HCT116 (cell line): Measurements from ENCODE around the gene SCGN. TPM values are rescaled to one million over a fixed set of nuclear protein-coding genes. Genes with fewer than 3 reads are reported as not detected.
"Not testable (repeated sequence)": the region's sequence is repeated elsewhere in the genome, so short reads cannot be mapped to it uniquely, and the experiment has no call there.

Experiments used
- ATAC-seq: fragments of 200-7000 bp; cut with Tn5 transposase; 2 replicates; pipeline ENCODE4 v1.9.1; 2020; ENCODE audit warnings: mild to moderate bottlenecking, moderate library complexity
- BruUV-seq: library from RNA; stranded (reverse); fragments of 400-500 nt; replicated peaks from 2 replicates; lab custom pipeline; 2021; lab: Mats Ljungman, UMichigan
- CTCF ChIA-PET: fragments of 300-600 bp; sonication (Branson Sonifier 250); formaldehyde crosslinking; loops from one replicate; lab custom pipeline; 2021; ENCODE audit warnings: antibody characterized with exemption; lab: Charles Lee
- POLR2A ChIA-PET: fragments of 300-600, 350-600 bp; sonication (Branson Sonifier 250); formaldehyde crosslinking; loops from one replicate; lab custom pipeline; 2021; ENCODE audit warnings: antibody characterized with exemption; lab: Charles Lee
- RAD21 ChIA-PET, 2 experiments: fragments of 300-600 bp; sonication (Branson Sonifier 250); formaldehyde crosslinking; loops; one replicate each; lab custom pipeline; 2023; ENCODE audit warnings: low total read pairs in 2 of 2; ENCODE audit not compliant: uncharacterized antibody in 2 of 2, unreplicated experiment in 2 of 2, low non-redundant PET in 1 of 2; lab: Charles Lee
- DNase-seq: peaks from one replicate; pipeline ENCODE4 v3.0.0-alpha.2; 2010; ENCODE audit warnings: low read depth, low spot score
- H2AFZ ChIP-seq: fragments of 200-600 bp; shearing (Covaris generic), sonication (generic); 2 replicates; pipeline ENCODE4 v1.6.1; 2017; ENCODE audit warnings: low read depth, mixed run types, mixed read lengths, antibody characterized with exemption, low read length; ENCODE audit not compliant: poor library complexity, severe bottlenecking
- H3K27ac ChIP-seq: 2 replicates; pipeline ENCODE4 v1.5.1; 2012; ENCODE audit warnings: low read depth, low read length
- H3K27me3 ChIP-seq: fragments of 200-600 bp; sonication (generic); 2 replicates; pipeline ENCODE4 v1.6.1; 2016; ENCODE audit warnings: mixed run types, low read length, mixed read lengths; ENCODE audit not compliant: insufficient read depth
- H3K36me3 ChIP-seq, 2 experiments: fragments of 200-500 bp in 1 of 2; fragments of 200-600 bp in 1 of 2; sonication (Bioruptor generic) in 1 of 2; sonication (generic) in 1 of 2; 2 replicates each; pipeline versions ENCODE4 v1.5.1 to v1.6.1; 2014 to 2016; ENCODE audit warnings: low read length in 2 of 2, inconsistent platforms in 1 of 2, mixed read lengths in 1 of 2, mixed run types in 1 of 2; ENCODE audit not compliant: insufficient read depth in 2 of 2, control insufficient read depth in 1 of 2
- H3K4me1 ChIP-seq, 2 experiments: fragments of 200-600 bp in 1 of 2; sonication (generic) in 1 of 2; 2 replicates each; pipeline versions ENCODE4 v1.5.1 to v1.6.1; 2012 to 2017; ENCODE audit warnings: low read length in 2 of 2, inconsistent platforms in 1 of 2, mild to moderate bottlenecking in 1 of 2, mixed read lengths in 1 of 2, mixed run types in 1 of 2, moderate library complexity in 1 of 2; ENCODE audit not compliant: insufficient read depth in 2 of 2, control insufficient read depth in 1 of 2
- H3K4me2 ChIP-seq: fragments of 200-600 bp; sonication (generic); 2 replicates; pipeline ENCODE4 v1.6.1; 2017; ENCODE audit warnings: mixed run types, low read length, mixed read lengths
- H3K4me3 ChIP-seq, 2 experiments: fragments of 200-600 bp in 1 of 2; sonication (generic) in 1 of 2; replicated peaks in 1 of 2; 2 replicates each; pipeline ENCODE4 v1.5.1; 2011 to 2016; ENCODE audit warnings: low read length in 2 of 2, control low read depth in 1 of 2, low read depth in 1 of 2, mild to moderate bottlenecking in 1 of 2, mixed read lengths in 1 of 2, mixed run types in 1 of 2
- H3K79me2 ChIP-seq: fragments of 200-600 bp; sonication (generic); 2 replicates; pipeline ENCODE4 v1.6.1; 2017; ENCODE audit warnings: mild to moderate bottlenecking, mixed run types, low read length, moderate library complexity, mixed read lengths; ENCODE audit not compliant: insufficient read depth
- H3K9ac ChIP-seq: fragments of 200-600 bp; sonication (generic); 2 replicates; pipeline ENCODE4 v1.6.1; 2016; ENCODE audit warnings: low read length, mixed read lengths
- H3K9me2 ChIP-seq: fragments of 200-600 bp; sonication (generic), shearing (Covaris generic); 2 replicates; pipeline ENCODE4 v1.6.1; 2017; ENCODE audit warnings: mixed run types, mild to moderate bottlenecking, moderate library complexity; ENCODE audit not compliant: insufficient read depth
- H3K9me3 ChIP-seq, 2 experiments: fragments of 200-500 bp in 1 of 2; fragments of 200-600 bp in 1 of 2; sonication (Bioruptor generic) in 1 of 2; sonication (generic) in 1 of 2; 2 replicates each; pipeline ENCODE4 v1.6.1; 2014 to 2017; ENCODE audit warnings: low read length in 2 of 2, mixed read lengths in 2 of 2, inconsistent platforms in 1 of 2, low read depth in 1 of 2, mild to moderate bottlenecking in 1 of 2, mixed run types in 1 of 2, moderate library complexity in 1 of 2; ENCODE audit not compliant: control insufficient read depth in 1 of 2, insufficient read depth in 1 of 2
- H4K20me1 ChIP-seq: fragments of 200-600 bp; sonication (generic), shearing (Covaris generic); 2 replicates; pipeline ENCODE4 v1.6.1; 2017; ENCODE audit warnings: mixed run types, mild to moderate bottlenecking, moderate library complexity; ENCODE audit not compliant: insufficient read depth
- ATF3 ChIP-seq: IDR thresholded peaks from 2 replicates; pipeline ENCODE4 v1.6.1; 2012
- CBX3 ChIP-seq: IDR thresholded peaks from 2 replicates; pipeline ENCODE4 v1.6.1; 2012; ENCODE audit warnings: low read depth
- ELF1 ChIP-seq: IDR thresholded peaks from 2 replicates; pipeline ENCODE4 v1.6.1; 2012; ENCODE audit warnings: low read depth, borderline replicate concordance
- EZH2 ChIP-seq: fragments of 200-600 bp; sonication (generic); IDR thresholded peaks from 2 replicates; pipeline ENCODE4 v1.6.1; 2017; ENCODE audit warnings: antibody characterized with exemption, mixed run types
- POLR2AphosphoS5 ChIP-seq: IDR thresholded peaks from 2 replicates; pipeline ENCODE4 v1.6.1; 2011; ENCODE audit warnings: mild to moderate bottlenecking, low read depth, low read length, moderate library complexity
- SIN3A ChIP-seq: IDR thresholded peaks from 2 replicates; pipeline ENCODE4 v1.6.1; 2012; ENCODE audit warnings: low read depth
- intact Hi-C: fragments of 100-400 bp; cut with micrococcal nuclease; formaldehyde crosslinking; loops from 2 replicates; pipeline ENCODE4 v1.10.0; 2022
- total RNA-seq: library from RNA; stranded (reverse); gene quantifications from one replicate; pipeline ENCODE4 v1.2.1, GENCODE V29; 2021; ENCODE audit not compliant: unreplicated experiment
- TF ChIP-seq, protein P1 (sequence below): IDR thresholded peaks from 2 replicates; pipeline ENCODE4 v1.6.1; 2012; ENCODE audit warnings: low read depth

SCGN gene
- total RNA-seq, 1 experiment from 2014 or later, result not detected

- H3K4me2 ChIP-seq, intact Hi-C loops, H3K27ac ChIP-seq, H3K9me2 ChIP-seq, RAD21 ChIA-PET, H3K79me2 ChIP-seq, DNase-seq, H3K9ac ChIP-seq, ATAC-seq, H3K4me1 ChIP-seq, H3K27me3 ChIP-seq, POLR2A ChIA-PET, H3K9me3 ChIP-seq, CTCF ChIA-PET, H3K4me3 ChIP-seq, H4K20me1 ChIP-seq, BruUV-seq, H3K36me3 ChIP-seq, H2AFZ ChIP-seq: not testable (repeated sequence)
Observed at GRCh38 chr6:25748601-25749517, 96.8 kb downstream of the SCGN start.

- no TSS peak for BruUV-seq
- ChIA-PET POLR2A (interaction anchor here (0.7 kb wide), 1 partner anchor 17 kb away, joined by 4 read pairs; no protein-coding TSS in a partner anchor), RAD21 (no interaction called here), CTCF (no interaction called here)
- H3K9me3 ChIP-seq, result no peaks in the 10 kb centered on the region
- H3K79me2 ChIP-seq, result no peaks in the 10 kb centered on the region
- intact Hi-C loops, result no loop called here
- no peaks in the 10 kb centered on the region for H3K4me1 ChIP-seq
- H3K27me3 ChIP-seq, result no peaks in the 10 kb centered on the region
- DNase-seq (no peak), ATAC-seq (no peak)
- H3K4me2 ChIP-seq, result no peak overlapping the region
- no peak overlapping the region for H2AFZ ChIP-seq
- H3K27ac ChIP-seq, result no peak overlapping the region
- H4K20me1 ChIP-seq, result no peaks in the 10 kb centered on the region
- H3K36me3 ChIP-seq, result no peaks in the 10 kb centered on the region
- TF ChIP-seq, protein P1, sequence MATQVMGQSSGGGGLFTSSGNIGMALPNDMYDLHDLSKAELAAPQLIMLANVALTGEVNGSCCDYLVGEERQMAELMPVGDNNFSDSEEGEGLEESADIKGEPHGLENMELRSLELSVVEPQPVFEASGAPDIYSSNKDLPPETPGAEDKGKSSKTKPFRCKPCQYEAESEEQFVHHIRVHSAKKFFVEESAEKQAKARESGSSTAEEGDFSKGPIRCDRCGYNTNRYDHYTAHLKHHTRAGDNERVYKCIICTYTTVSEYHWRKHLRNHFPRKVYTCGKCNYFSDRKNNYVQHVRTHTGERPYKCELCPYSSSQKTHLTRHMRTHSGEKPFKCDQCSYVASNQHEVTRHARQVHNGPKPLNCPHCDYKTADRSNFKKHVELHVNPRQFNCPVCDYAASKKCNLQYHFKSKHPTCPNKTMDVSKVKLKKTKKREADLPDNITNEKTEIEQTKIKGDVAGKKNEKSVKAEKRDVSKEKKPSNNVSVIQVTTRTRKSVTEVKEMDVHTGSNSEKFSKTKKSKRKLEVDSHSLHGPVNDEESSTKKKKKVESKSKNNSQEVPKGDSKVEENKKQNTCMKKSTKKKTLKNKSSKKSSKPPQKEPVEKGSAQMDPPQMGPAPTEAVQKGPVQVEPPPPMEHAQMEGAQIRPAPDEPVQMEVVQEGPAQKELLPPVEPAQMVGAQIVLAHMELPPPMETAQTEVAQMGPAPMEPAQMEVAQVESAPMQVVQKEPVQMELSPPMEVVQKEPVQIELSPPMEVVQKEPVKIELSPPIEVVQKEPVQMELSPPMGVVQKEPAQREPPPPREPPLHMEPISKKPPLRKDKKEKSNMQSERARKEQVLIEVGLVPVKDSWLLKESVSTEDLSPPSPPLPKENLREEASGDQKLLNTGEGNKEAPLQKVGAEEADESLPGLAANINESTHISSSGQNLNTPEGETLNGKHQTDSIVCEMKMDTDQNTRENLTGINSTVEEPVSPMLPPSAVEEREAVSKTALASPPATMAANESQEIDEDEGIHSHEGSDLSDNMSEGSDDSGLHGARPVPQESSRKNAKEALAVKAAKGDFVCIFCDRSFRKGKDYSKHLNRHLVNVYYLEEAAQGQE, result no peak
- TF ChIP-seq ELF1, result no peak
- no peak for TF ChIP-seq SIN3A
- no peak for TF ChIP-seq EZH2
- no peak for TF ChIP-seq ATF3
- TF ChIP-seq POLR2AphosphoS5, result no peak
- no peak for TF ChIP-seq CBX3
- no peak overlapping the region for H3K9ac ChIP-seq
- H3K9me2 ChIP-seq, result no peaks in the 10 kb centered on the region
- no peak overlapping the region for H3K4me3 ChIP-seq
Observed at GRCh38 chr6:25749837-25750236, 97.8 kb downstream of the SCGN start.
